Activated T-helper 2 cell treated with anti-CD3 and anti-CD28 coated beads, Interferon-gamma antibody, Interleukin-2, Interleukin-4, amounts not matched to agents 10 μg/mL and 5 μg/mL and 100 μg/mL, durations not matched to agents 14 hours and 24 hours and 36 hours (primary cell): ENCODE measurements around the gene PJA2. TPM values are rescaled to one million over a fixed set of nuclear protein-coding genes. Genes with fewer than 3 reads are reported as not detected.

Source experiments
- DNase-seq: peaks from one replicate; pipeline ENCODE4 v3.0.0; 2021; ENCODE audit warnings: low spot score
- H3K27ac Mint-ChIP-seq: one replicate; pipeline ENCODE4 v1.8.0; 2021; ENCODE audit warnings: mixed read lengths
- H3K27me3 Mint-ChIP-seq: one replicate; pipeline ENCODE4 v1.8.0; 2021; ENCODE audit warnings: low read depth, mixed read lengths
- H3K36me3 Mint-ChIP-seq: one replicate; pipeline ENCODE4 v1.8.0; 2021; ENCODE audit warnings: low read depth, mixed read lengths
- H3K4me1 Mint-ChIP-seq: one replicate; pipeline ENCODE4 v1.8.0; 2021; ENCODE audit warnings: low read depth, mixed read lengths
- H3K4me3 Mint-ChIP-seq: one replicate; pipeline ENCODE4 v1.8.0; 2021; ENCODE audit warnings: low read depth, mild to moderate bottlenecking, moderate library complexity, mixed read lengths
- H3K9me3 Mint-ChIP-seq: one replicate; pipeline ENCODE4 v1.8.0; 2021; ENCODE audit warnings: mixed read lengths
- intact Hi-C: fragments of 100-400 bp; cut with micrococcal nuclease; formaldehyde crosslinking; loops from one replicate; pipeline ENCODE4 v1.15.1; 2023
- total RNA-seq: library from RNA; stranded (reverse); gene quantifications from 2 replicates; pipeline ENCODE4 v1.2.3, GENCODE V29; 2022

Gene PJA2
- total RNA-seq, 1 donor from 2014 or later = 52.9 TPM

GRCh38 chr5:109328626-109329025, 81.1 kb downstream of the PJA2 start:
- no peaks in the 10 kb centered on the region for H3K4me1 Mint-ChIP-seq
- H3K4me3 Mint-ChIP-seq = no peak overlapping the region
- intact Hi-C loops = no loop called here
- H3K27ac Mint-ChIP-seq = no peak overlapping the region
- H3K27me3 Mint-ChIP-seq = no peaks in the 10 kb centered on the region
- no peak for DNase-seq
- no peaks in the 10 kb centered on the region for H3K9me3 Mint-ChIP-seq
- peaks cover 9% of the 10 kb centered on the region for H3K36me3 Mint-ChIP-seq

GRCh38 chr5:109327570-109327969, 82.2 kb downstream of the PJA2 start:
- no peak overlapping the region for H3K27ac Mint-ChIP-seq
- intact Hi-C loops = no loop called here
- H3K9me3 Mint-ChIP-seq = no peaks in the 10 kb centered on the region
- H3K27me3 Mint-ChIP-seq = no peaks in the 10 kb centered on the region
- no peaks in the 10 kb centered on the region for H3K36me3 Mint-ChIP-seq
- no peak overlapping the region for H3K4me3 Mint-ChIP-seq
- DNase-seq = no peak
- H3K4me1 Mint-ChIP-seq = no peaks in the 10 kb centered on the region

- H3K4me1 Mint-ChIP-seq = no peaks in the 10 kb centered on the region
- H3K4me3 Mint-ChIP-seq = no peak overlapping the region
- H3K36me3 Mint-ChIP-seq = no peaks in the 10 kb centered on the region
- intact Hi-C loops = no loop called here
- H3K27me3 Mint-ChIP-seq = no peaks in the 10 kb centered on the region
- no peak for DNase-seq
- H3K9me3 Mint-ChIP-seq = no peaks in the 10 kb centered on the region
- H3K27ac Mint-ChIP-seq = no peak overlapping the region
These were observed 82.9 kb downstream of the PJA2 start for GRCh38 chr5:109326919-109327318.

GRCh38 chr5:109325456-109325855, 84.3 kb downstream of the PJA2 start:
- no peaks in the 10 kb centered on the region for H3K4me1 Mint-ChIP-seq
- H3K4me3 Mint-ChIP-seq = no peak overlapping the region
- intact Hi-C loops = no loop called here
- no peak for DNase-seq
- no peaks in the 10 kb centered on the region for H3K9me3 Mint-ChIP-seq
- no peak overlapping the region for H3K27ac Mint-ChIP-seq
- no peaks in the 10 kb centered on the region for H3K27me3 Mint-ChIP-seq
- H3K36me3 Mint-ChIP-seq = no peaks in the 10 kb centered on the region

- Mint-ChIP-seq H3K27me3 (no peaks in the 10 kb centered on the region), H3K9me3 (no peaks in the 10 kb centered on the region), H3K4me1 (no peaks in the 10 kb centered on the region), H3K4me3 (no peak overlapping the region), H3K36me3 (no peaks in the 10 kb centered on the region), H3K27ac (no peak overlapping the region)
- DNase-seq = no peak
- intact Hi-C loops = no loop called here
These were observed 84.8 kb downstream of the PJA2 start for GRCh38 chr5:109324931-109325330.

GRCh38 chr5:109324351-109324750, 85.4 kb downstream of the PJA2 start:
- Mint-ChIP-seq H3K9me3 (no peaks in the 10 kb centered on the region), H3K4me1 (no peaks in the 10 kb centered on the region), H3K27me3 (no peaks in the 10 kb centered on the region), H3K4me3 (no peak overlapping the region), H3K27ac (no peak overlapping the region), H3K36me3 (no peaks in the 10 kb centered on the region)
- DNase-seq = no peak
- intact Hi-C loops = no loop called here

GRCh38 chr5:109322694-109323093, 87.1 kb downstream of the PJA2 start:
- Mint-ChIP-seq H3K9me3 (no peaks in the 10 kb centered on the region), H3K36me3 (no peaks in the 10 kb centered on the region), H3K4me3 (no peak overlapping the region), H3K27ac (no peak overlapping the region), H3K4me1 (no peaks in the 10 kb centered on the region), H3K27me3 (no peaks in the 10 kb centered on the region)
- no peak for DNase-seq
- intact Hi-C loops = no loop called here

GRCh38 chr5:109319351-109319750, 90.4 kb downstream of the PJA2 start:
- Mint-ChIP-seq H3K9me3 (no peaks in the 10 kb centered on the region), H3K4me1 (no peaks in the 10 kb centered on the region), H3K4me3 (no peak overlapping the region), H3K27me3 (no peaks in the 10 kb centered on the region), H3K36me3 (no peaks in the 10 kb centered on the region), H3K27ac (no peak overlapping the region)
- no peak for DNase-seq
- intact Hi-C loops = no loop called here

- H3K27me3 Mint-ChIP-seq = no peaks in the 10 kb centered on the region
- intact Hi-C loops = no loop called here
These were observed 91.2 kb downstream of the PJA2 start for GRCh38 chr5:109318455-109319108.

GRCh38 chr5:109316634-109317033, 93.1 kb downstream of the PJA2 start:
- H3K4me3 Mint-ChIP-seq = no peak overlapping the region
- no peak for DNase-seq
- H3K27me3 Mint-ChIP-seq = no peaks in the 10 kb centered on the region
- H3K36me3 Mint-ChIP-seq = no peaks in the 10 kb centered on the region
- intact Hi-C loops = no loop called here
- H3K9me3 Mint-ChIP-seq = no peaks in the 10 kb centered on the region
- H3K4me1 Mint-ChIP-seq = no peaks in the 10 kb centered on the region
- no peak overlapping the region for H3K27ac Mint-ChIP-seq

More at GRCh38 chr5:109318455-109319108, 91.2 kb downstream of the PJA2 start:
- Mint-ChIP-seq H3K36me3 (no peaks in the 10 kb centered on the region), H3K4me1 (no peaks in the 10 kb centered on the region), H3K27ac (no peak overlapping the region), H3K9me3 (no peaks in the 10 kb centered on the region), H3K4me3 (no peak overlapping the region)
- no peak for DNase-seq

- H3K4me3 Mint-ChIP-seq = no peak overlapping the region
- DNase-seq = no peak
- H3K27me3 Mint-ChIP-seq = no peaks in the 10 kb centered on the region
- H3K27ac Mint-ChIP-seq = no peak overlapping the region
- no peaks in the 10 kb centered on the region for H3K4me1 Mint-ChIP-seq
- H3K36me3 Mint-ChIP-seq = no peaks in the 10 kb centered on the region
- no peaks in the 10 kb centered on the region for H3K9me3 Mint-ChIP-seq
- intact Hi-C loops = no loop called here
These were observed 94.5 kb downstream of the PJA2 start for GRCh38 chr5:109315245-109315644.

- no peak overlapping the region for H3K27ac Mint-ChIP-seq
These were observed 96.6 kb downstream of the PJA2 start for GRCh38 chr5:109313127-109313526.

GRCh38 chr5:109312695-109313094, 97.1 kb downstream of the PJA2 start:
- Mint-ChIP-seq H3K36me3 (no peaks in the 10 kb centered on the region), H3K9me3 (no peaks in the 10 kb centered on the region), H3K27me3 (peaks cover 3% of the 10 kb centered on the region), H3K4me1 (no peaks in the 10 kb centered on the region), H3K4me3 (no peak overlapping the region), H3K27ac (no peak overlapping the region)
- DNase-seq = no peak
- intact Hi-C loops = no loop called here

More at GRCh38 chr5:109313127-109313526, 96.6 kb downstream of the PJA2 start:
- H3K4me3 Mint-ChIP-seq = no peak overlapping the region
- no peaks in the 10 kb centered on the region for H3K9me3 Mint-ChIP-seq
- H3K27me3 Mint-ChIP-seq = peaks cover 3% of the 10 kb centered on the region
- H3K4me1 Mint-ChIP-seq = no peaks in the 10 kb centered on the region
- H3K36me3 Mint-ChIP-seq = no peaks in the 10 kb centered on the region
- no peak for DNase-seq
- intact Hi-C loops = no loop called here

GRCh38 chr5:109310315-109310714, 99.5 kb downstream of the PJA2 start:
- no peak overlapping the region for H3K4me3 Mint-ChIP-seq
- H3K27ac Mint-ChIP-seq = no peak overlapping the region

More at GRCh38 chr5:109310315-109310714, 99.5 kb downstream of the PJA2 start:
- H3K9me3 Mint-ChIP-seq = no peaks in the 10 kb centered on the region
- H3K4me1 Mint-ChIP-seq = no peaks in the 10 kb centered on the region
- intact Hi-C loops = no loop called here
- no peaks in the 10 kb centered on the region for H3K36me3 Mint-ChIP-seq
- no peak for DNase-seq
- peaks cover 3% of the 10 kb centered on the region for H3K27me3 Mint-ChIP-seq
